Spleen (tissue), 7 donors: ENCODE data around the gene SH3BGRL2.

Experiments used
- POLR2A ChIP-seq, 3 donors: fragments of 450-650 bp; IDR thresholded peaks; one replicate each; pipeline ENCODE4 v1.5.1; 2017; ENCODE audit warnings: antibody characterized with exemption in 3 of 3, mild to moderate bottlenecking in 1 of 3
- TF ChIP-seq, protein P1 (sequence below), 11 experiments: fragments of 200-600 bp in 7 of 11; fragments of 450-650 bp in 4 of 11; sonication (generic) in 4 of 11; IDR thresholded peaks in 8 of 11; conservative IDR thresholded peaks in 3 of 11; 1 replicate in 7 of 11; 2 replicates in 4 of 11; pipeline versions ENCODE4 v1.4.0 to v1.8.0; 2016 to 2021; ENCODE audit warnings: antibody characterized with exemption in 11 of 11, inconsistent platforms in 4 of 11, mild to moderate bottlenecking in 1 of 11
- donor health status: DM: no; HTN: no; CAD: no; lungs with moderate emphysema.
- donor health status: DM: no; HTN: no; CAD: no.
- donor health status: DM: no; HTN: no; CAD: no.

DNA sequence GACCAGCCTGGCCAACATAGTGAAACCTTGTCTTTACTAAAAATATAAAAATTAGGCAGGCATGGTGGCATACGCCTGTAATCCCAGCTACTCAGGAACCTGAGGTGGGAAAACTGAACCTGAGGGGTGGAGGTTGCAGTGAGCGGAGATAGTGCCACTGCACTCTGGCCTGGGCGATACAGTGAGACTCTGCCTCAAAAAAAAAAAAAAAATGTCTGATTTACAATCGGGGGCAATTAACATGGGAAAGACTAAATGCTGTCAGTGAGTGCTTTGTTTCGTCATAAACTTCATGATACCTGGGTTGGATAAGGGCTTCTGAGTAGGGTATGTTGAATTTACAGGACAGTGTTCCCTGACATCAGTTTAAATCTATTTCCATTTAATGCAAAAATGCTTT lies 8.0 kb upstream of the SH3BGRL2 start:
- TF ChIP-seq, protein P1, sequence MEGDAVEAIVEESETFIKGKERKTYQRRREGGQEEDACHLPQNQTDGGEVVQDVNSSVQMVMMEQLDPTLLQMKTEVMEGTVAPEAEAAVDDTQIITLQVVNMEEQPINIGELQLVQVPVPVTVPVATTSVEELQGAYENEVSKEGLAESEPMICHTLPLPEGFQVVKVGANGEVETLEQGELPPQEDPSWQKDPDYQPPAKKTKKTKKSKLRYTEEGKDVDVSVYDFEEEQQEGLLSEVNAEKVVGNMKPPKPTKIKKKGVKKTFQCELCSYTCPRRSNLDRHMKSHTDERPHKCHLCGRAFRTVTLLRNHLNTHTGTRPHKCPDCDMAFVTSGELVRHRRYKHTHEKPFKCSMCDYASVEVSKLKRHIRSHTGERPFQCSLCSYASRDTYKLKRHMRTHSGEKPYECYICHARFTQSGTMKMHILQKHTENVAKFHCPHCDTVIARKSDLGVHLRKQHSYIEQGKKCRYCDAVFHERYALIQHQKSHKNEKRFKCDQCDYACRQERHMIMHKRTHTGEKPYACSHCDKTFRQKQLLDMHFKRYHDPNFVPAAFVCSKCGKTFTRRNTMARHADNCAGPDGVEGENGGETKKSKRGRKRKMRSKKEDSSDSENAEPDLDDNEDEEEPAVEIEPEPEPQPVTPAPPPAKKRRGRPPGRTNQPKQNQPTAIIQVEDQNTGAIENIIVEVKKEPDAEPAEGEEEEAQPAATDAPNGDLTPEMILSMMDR (IDR thresholded peaks at IDR 0.05 in 8 of 11, conservative IDR thresholded peaks at IDR 0.05 in 3 of 11): no peak
- no peak for TF ChIP-seq POLR2A (IDR thresholded peaks at IDR 0.05)
